MM.1S (cell line): ENCODE measurements around the gene GLT8D1.

Experiments used
- DNase-seq: peaks from one replicate; pipeline ENCODE4 v3.0.0-alpha.2; 2015
- H2AFZ ChIP-seq: fragments of 300-600 bp; sonication (generic); 2 replicates; pipeline ENCODE4 v1.6.0; 2016; ENCODE audit warnings: antibody characterized with exemption, low read length
- H3F3A ChIP-seq: fragments of 300-600 bp; sonication (generic); 2 replicates; pipeline ENCODE4 v1.6.1; 2016; ENCODE audit warnings: mild to moderate bottlenecking, antibody characterized with exemption, low read length, moderate library complexity, mixed read lengths; ENCODE audit not compliant: insufficient read depth
- H3K27ac ChIP-seq: fragments of 300-600 bp; sonication (generic); 2 replicates; pipeline ENCODE4 v1.5.1; 2016; ENCODE audit warnings: mild to moderate bottlenecking, low read length
- H3K27me3 ChIP-seq: fragments of 300-600 bp; sonication (generic); replicated peaks from 2 replicates; pipeline ENCODE4 v1.6.0; 2016; ENCODE audit warnings: low read length; ENCODE audit not compliant: insufficient read depth
- H3K36me3 ChIP-seq: fragments of 300-600 bp; sonication (generic); replicated peaks from 2 replicates; pipeline ENCODE4 v1.6.1; 2016; ENCODE audit warnings: mild to moderate bottlenecking, low read length, mixed read lengths; ENCODE audit not compliant: insufficient read depth
- H3K4me1 ChIP-seq: fragments of 300-600 bp; sonication (generic); 2 replicates; pipeline ENCODE4 v1.6.1; 2016; ENCODE audit warnings: low read length, mixed read lengths
- H3K4me2 ChIP-seq: fragments of 300-600 bp; sonication (generic); 2 replicates; pipeline ENCODE4 v1.6.0; 2016; ENCODE audit warnings: low read depth, low read length
- H3K4me3 ChIP-seq: fragments of 300-600 bp; sonication (generic); 2 replicates; pipeline ENCODE4 v1.5.1; 2016; ENCODE audit warnings: low read length, mixed read lengths
- H3K79me2 ChIP-seq: fragments of 300-600 bp; sonication (generic); 2 replicates; pipeline ENCODE4 v1.6.1; 2016; ENCODE audit warnings: mixed run types, low read length, mixed read lengths
- H3K9ac ChIP-seq: fragments of 300-600 bp; sonication (generic); 2 replicates; pipeline ENCODE4 v1.6.1; 2016; ENCODE audit warnings: low read length, mixed read lengths
- H3K9me2 ChIP-seq: fragments of 300-600 bp; sonication (generic); replicated peaks from 2 replicates; pipeline ENCODE4 v1.6.1; 2016; ENCODE audit warnings: mild to moderate bottlenecking, low read length, mixed read lengths; ENCODE audit not compliant: insufficient read depth
- H3K9me3 ChIP-seq: fragments of 300-600 bp; sonication (generic); replicated peaks from 2 replicates; pipeline ENCODE4 v1.6.1; 2016; ENCODE audit warnings: mild to moderate bottlenecking, low read length, mixed read lengths; ENCODE audit not compliant: insufficient read depth
- H4K20me1 ChIP-seq: fragments of 300-600 bp; sonication (generic); 2 replicates; pipeline ENCODE4 v1.6.1; 2016; ENCODE audit warnings: mild to moderate bottlenecking, low read length, moderate library complexity, mixed read lengths; ENCODE audit not compliant: insufficient read depth
- CTCF ChIP-seq: fragments of 300-600 bp; sonication (generic); IDR thresholded peaks from 2 replicates; pipeline ENCODE4 v1.5.1; 2016; ENCODE audit warnings: antibody characterized with exemption, low read length, mixed read lengths
- EZH2 ChIP-seq: fragments of 300-600 bp; sonication (generic); optimal IDR thresholded peaks from 2 replicates; pipeline ENCODE3; 2017; ENCODE audit warnings: low read depth, mild to moderate bottlenecking, antibody characterized with exemption, low read length, mixed read lengths
- EZH2phosphoT487 ChIP-seq: fragments of 300-600 bp; sonication (generic); IDR thresholded peaks from 2 replicates; pipeline ENCODE4 v1.6.1; 2018; ENCODE audit warnings: antibody characterized with exemption, low read length

Gene GLT8D1

GRCh38 chr3:52694528-52695189 lies 10.9 kb downstream of the GLT8D1 start:
- Histone ChIP-seq H3F3A (peaks cover 74% of the 10 kb centered on the region), H3K4me3 (no peak overlapping the region), H3K4me2 (peak overlapping the region; percentile 8; the same call in 1 of the 2 replicates), H4K20me1 (peaks cover 11% of the 10 kb centered on the region), H3K27me3 (no peaks in the 10 kb centered on the region), H3K4me1 (peaks cover 58% of the 10 kb centered on the region), H3K9me2 (no peaks in the 10 kb centered on the region), H3K9ac (no peak overlapping the region), H3K27ac (no peak overlapping the region), H2AFZ (no peak overlapping the region), H3K9me3 (no peaks in the 10 kb centered on the region), H3K36me3 (peaks cover 38% of the 10 kb centered on the region), H3K79me2 (peaks cover 86% of the 10 kb centered on the region)
- DNase-seq: no peak
- TF ChIP-seq EZH2phosphoT487: no peak
- no peak for TF ChIP-seq EZH2
- no peak for TF ChIP-seq CTCF

- Histone ChIP-seq H3K36me3 (peaks cover 54% of the 10 kb centered on the region), H3K79me2 (peaks cover 89% of the 10 kb centered on the region), H3K4me3 (no peak overlapping the region), H3K4me1 (peaks cover 72% of the 10 kb centered on the region), H2AFZ (no peak overlapping the region), H3K27me3 (no peaks in the 10 kb centered on the region), H3F3A (peaks cover 82% of the 10 kb centered on the region), H3K4me2 (no peak overlapping the region), H3K9ac (no peak overlapping the region), H3K9me3 (no peaks in the 10 kb centered on the region), H3K27ac (no peak overlapping the region; the same call in 1 of the 2 replicates), H3K9me2 (no peaks in the 10 kb centered on the region), H4K20me1 (peaks cover 14% of the 10 kb centered on the region)
- TF ChIP-seq EZH2: no peak
- no peak for TF ChIP-seq EZH2phosphoT487
- no peak for TF ChIP-seq CTCF
- DNase-seq: no peak
Observed at GRCh38 chr3:52693071-52693470, 12.5 kb downstream of the GLT8D1 start.

GRCh38 chr3:52690560-52690959 lies 15.0 kb downstream of the GLT8D1 start:
- Histone ChIP-seq H3K27ac (no peak overlapping the region), H3K9me2 (no peaks in the 10 kb centered on the region), H3K4me1 (peaks cover 60% of the 10 kb centered on the region), H3F3A (peaks cover 76% of the 10 kb centered on the region), H3K9ac (no peak overlapping the region), H2AFZ (no peak overlapping the region), H3K4me2 (no peak overlapping the region), H4K20me1 (peaks cover 14% of the 10 kb centered on the region), H3K79me2 (peaks cover 94% of the 10 kb centered on the region), H3K4me3 (no peak overlapping the region), H3K27me3 (no peaks in the 10 kb centered on the region), H3K9me3 (no peaks in the 10 kb centered on the region), H3K36me3 (peaks cover 65% of the 10 kb centered on the region)
- DNase-seq: no peak
- TF ChIP-seq EZH2phosphoT487: no peak

GRCh38 chr3:52689151-52689550 lies 16.4 kb downstream of the GLT8D1 start:
- H2AFZ ChIP-seq: no peak overlapping the region
- no peaks in the 10 kb centered on the region for H3K9me2 ChIP-seq
- peaks cover 9% of the 10 kb centered on the region; the same call in 1 of the 2 replicates for H4K20me1 ChIP-seq
- H3K36me3 ChIP-seq: peaks cover 54% of the 10 kb centered on the region
- H3K27me3 ChIP-seq: no peaks in the 10 kb centered on the region
- no peak for TF ChIP-seq CTCF
- no peak for TF ChIP-seq EZH2phosphoT487
- peak overlapping the region; percentile 10; the same call in 1 of the 2 replicates for H3K27ac ChIP-seq
- H3F3A ChIP-seq: peaks cover 72% of the 10 kb centered on the region
- no peak overlapping the region for H3K9ac ChIP-seq
- H3K9me3 ChIP-seq: no peaks in the 10 kb centered on the region
- peaks cover 93% of the 10 kb centered on the region for H3K79me2 ChIP-seq
- H3K4me2 ChIP-seq: peak overlapping the region; percentile 76; the same call in 1 of the 2 replicates
- no peak for DNase-seq
- H3K4me3 ChIP-seq: no peak overlapping the region
- peaks cover 52% of the 10 kb centered on the region for H3K4me1 ChIP-seq
